Kidney (tissue), 14 donors: ENCODE results near the gene DRD2. TPM values are rescaled to one million over a fixed set of nuclear protein-coding genes. Genes with fewer than 3 reads are reported as not detected.

Experiments
- DNase-seq, 5 donors: peaks; one replicate each; pipeline ENCODE4 v3.0.0-alpha.2; 2013 to 2020
- FAIRE-seq: peaks from 2 replicates; lab custom pipeline; 2012; peaks lifted over from hg19 to GRCh38; lab: Jason Lieb, UNC
- H3K27ac ChIP-seq, 2 donors: one replicate each; pipeline ENCODE4 v1.7.0; 2013; ENCODE audit warnings: low read depth in 2 of 2, low read length in 2 of 2, inconsistent platforms in 1 of 2
- H3K27me3 ChIP-seq: one replicate; pipeline ENCODE4 v1.7.1; 2013; ENCODE audit warnings: low read length, inconsistent platforms; ENCODE audit not compliant: control insufficient read depth, insufficient read depth
- H3K36me3 ChIP-seq, 3 donors: one replicate each; pipeline versions ENCODE4 v1.7.0 to v1.7.1; 2013; ENCODE audit warnings: low read length in 3 of 3, control low read depth in 1 of 3, inconsistent platforms in 1 of 3; ENCODE audit not compliant: insufficient read depth in 3 of 3, control insufficient read depth in 2 of 3
- H3K4me1 ChIP-seq, 3 donors: one replicate each; pipeline versions ENCODE4 v1.7.0 to v1.7.1; 2013; ENCODE audit warnings: low read length in 3 of 3, inconsistent platforms in 1 of 3, low read depth in 1 of 3; ENCODE audit not compliant: control insufficient read depth in 2 of 3, insufficient read depth in 2 of 3
- H3K4me3 ChIP-seq, 3 donors: one replicate each; pipeline versions ENCODE4 v1.7.0 to v1.8.1; 2013; ENCODE audit warnings: low read length in 3 of 3, control low read depth in 1 of 3, inconsistent platforms in 1 of 3
- H3K9ac ChIP-seq, 3 donors: one replicate each; pipeline versions ENCODE4 v1.7.0 to v1.7.1; 2013; ENCODE audit warnings: low read length in 3 of 3, control low read depth in 1 of 3, inconsistent platforms in 1 of 3
- H3K9me3 ChIP-seq, 3 donors: one replicate each; pipeline versions ENCODE4 v1.7.0 to v1.7.1; 2013; ENCODE audit warnings: low read length in 3 of 3, control low read depth in 1 of 3, inconsistent platforms in 1 of 3; ENCODE audit not compliant: control insufficient read depth in 2 of 3, insufficient read depth in 1 of 3
- intact Hi-C: fragments of 100-400 bp; cut with DNase I; formaldehyde crosslinking; loops from one replicate; pipeline ENCODE4 v1.11.1; 2022
- polyA plus RNA-seq: library from polyadenylated mRNA; stranded (reverse); fragments of 350-450 nt; fragmentation: Illumina TruSeq; extraction: RNeasy Lipid Tissue Mini Kit (QIAGEN cat#74804); gene quantifications from one replicate; pipeline ENCODE4 v1.2.3, GENCODE V29; 2014; ENCODE audit warnings: low read depth, low replicate concordance; ENCODE audit not compliant: insufficient read depth
- total RNA-seq: library from RNA; stranded (reverse); fragmentation: NEBNext Ultra II Directional; extraction: Animal tissue kit (Norgen Biotek cat#: 25700); gene quantifications from one replicate; pipeline ENCODE4 v1.2.1, GENCODE V29; 2021
- TF ChIP-seq, protein P1 (sequence below): IDR thresholded peaks from 3 replicates; pipeline ENCODE4 v1.5.1; 2012; ENCODE audit warnings: mild to moderate bottlenecking, moderate library complexity, borderline replicate concordance; ENCODE audit not compliant: insufficient read depth; ENCODE audit errors: extremely low read depth
- donor health status: control.
- donor health status: control.
- donor health status: control.
- donor health status: control.
- donor health status: control.
- donor health status: DM: yes; HTN: yes; CAD: no.
- donor health status: Normal renal cell carcinoma (clear cell type).

The DRD2 gene
- total and polyA plus RNA-seq, 2 donors from 2014 or later, result 0.31 to 0.47 TPM

- H3K9ac ChIP-seq, result no peak overlapping the region
- H3K4me3 ChIP-seq, result no peak overlapping the region
- no peaks in the 10 kb centered on the region for H3K4me1 ChIP-seq
- DNase-seq (no peak), FAIRE-seq (no peak)
- no peaks in the 10 kb centered on the region for H3K9me3 ChIP-seq
- TF ChIP-seq, protein P1, sequence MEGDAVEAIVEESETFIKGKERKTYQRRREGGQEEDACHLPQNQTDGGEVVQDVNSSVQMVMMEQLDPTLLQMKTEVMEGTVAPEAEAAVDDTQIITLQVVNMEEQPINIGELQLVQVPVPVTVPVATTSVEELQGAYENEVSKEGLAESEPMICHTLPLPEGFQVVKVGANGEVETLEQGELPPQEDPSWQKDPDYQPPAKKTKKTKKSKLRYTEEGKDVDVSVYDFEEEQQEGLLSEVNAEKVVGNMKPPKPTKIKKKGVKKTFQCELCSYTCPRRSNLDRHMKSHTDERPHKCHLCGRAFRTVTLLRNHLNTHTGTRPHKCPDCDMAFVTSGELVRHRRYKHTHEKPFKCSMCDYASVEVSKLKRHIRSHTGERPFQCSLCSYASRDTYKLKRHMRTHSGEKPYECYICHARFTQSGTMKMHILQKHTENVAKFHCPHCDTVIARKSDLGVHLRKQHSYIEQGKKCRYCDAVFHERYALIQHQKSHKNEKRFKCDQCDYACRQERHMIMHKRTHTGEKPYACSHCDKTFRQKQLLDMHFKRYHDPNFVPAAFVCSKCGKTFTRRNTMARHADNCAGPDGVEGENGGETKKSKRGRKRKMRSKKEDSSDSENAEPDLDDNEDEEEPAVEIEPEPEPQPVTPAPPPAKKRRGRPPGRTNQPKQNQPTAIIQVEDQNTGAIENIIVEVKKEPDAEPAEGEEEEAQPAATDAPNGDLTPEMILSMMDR, result no peak
- peaks cover 0 to 18% (median 2%) of the 10 kb centered on the region in 3 donors for H3K36me3 ChIP-seq
- H3K27me3 ChIP-seq, result no peaks in the 10 kb centered on the region
- no peak overlapping the region for H3K27ac ChIP-seq
- intact Hi-C loops, result no loop called here
Measured at GRCh38 chr11:113372309-113372708, 102.9 kb downstream of the DRD2 start.

DNA sequence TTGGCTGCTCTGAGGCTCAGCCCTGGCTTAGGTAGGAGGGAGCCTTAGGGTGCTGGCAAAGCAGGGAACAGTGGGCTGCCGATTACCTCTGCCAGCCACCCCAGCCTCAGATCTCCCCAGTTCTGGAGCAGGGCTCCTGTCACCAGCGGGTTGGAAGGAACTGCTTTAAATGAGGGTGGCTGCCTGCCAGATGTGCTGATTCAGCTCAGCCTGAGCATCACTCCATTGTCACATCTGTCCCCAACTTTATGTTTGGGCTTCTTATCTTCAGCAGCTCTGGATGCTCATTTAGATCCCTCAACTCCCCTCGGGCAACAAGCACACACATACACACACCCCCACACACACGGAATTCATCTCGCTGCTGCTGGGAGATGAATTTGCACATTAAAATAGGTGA lies 104.6 kb downstream of the DRD2 start:
- FAIRE-seq (no peak), DNase-seq (no peak)
- H3K9ac ChIP-seq, result no peak overlapping the region
- H3K4me1 ChIP-seq, result no peaks in the 10 kb centered on the region
- H3K9me3 ChIP-seq, result no peaks in the 10 kb centered on the region
- no peak overlapping the region for H3K27ac ChIP-seq
- intact Hi-C loops, result no loop called here
- H3K36me3 ChIP-seq, result peaks cover 0 to 33% (median 2%) of the 10 kb centered on the region in 3 donors
- no peaks in the 10 kb centered on the region for H3K27me3 ChIP-seq
- TF ChIP-seq, protein P1, result no peak
- H3K4me3 ChIP-seq, result no peak overlapping the region

DNA sequence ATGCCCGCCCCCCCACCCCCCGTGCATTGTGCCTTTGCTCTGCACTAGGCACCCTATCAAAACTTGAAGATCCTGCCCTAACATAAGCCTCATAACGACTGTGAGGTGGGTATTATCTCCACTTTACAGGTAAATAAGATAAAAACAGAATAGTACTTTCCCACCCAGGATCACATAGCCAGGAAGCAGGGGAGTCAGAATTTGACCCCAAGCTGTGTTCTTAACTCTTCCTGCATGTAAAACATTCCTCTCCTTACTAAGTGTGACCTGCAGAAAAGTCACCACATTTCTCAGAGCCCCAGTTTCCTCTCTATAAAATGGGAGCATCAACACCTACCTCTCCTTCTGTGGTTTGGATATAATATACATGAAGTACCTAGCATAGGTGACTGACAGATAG lies 105.8 kb downstream of the DRD2 start:
- Histone ChIP-seq H3K9me3 (no peaks in the 10 kb centered on the region), H3K9ac (no peak overlapping the region), H3K4me3 (no peak overlapping the region), H3K27ac (no peak overlapping the region), H3K4me1 (no peaks in the 10 kb centered on the region), H3K27me3 (no peaks in the 10 kb centered on the region), H3K36me3 (peaks cover 0 to 40% (median 7%) of the 10 kb centered on the region in 3 donors)
- DNase-seq (no peak), FAIRE-seq (no peak)
- intact Hi-C loops, result no loop called here
- TF ChIP-seq, protein P1, result no peak

DNA sequence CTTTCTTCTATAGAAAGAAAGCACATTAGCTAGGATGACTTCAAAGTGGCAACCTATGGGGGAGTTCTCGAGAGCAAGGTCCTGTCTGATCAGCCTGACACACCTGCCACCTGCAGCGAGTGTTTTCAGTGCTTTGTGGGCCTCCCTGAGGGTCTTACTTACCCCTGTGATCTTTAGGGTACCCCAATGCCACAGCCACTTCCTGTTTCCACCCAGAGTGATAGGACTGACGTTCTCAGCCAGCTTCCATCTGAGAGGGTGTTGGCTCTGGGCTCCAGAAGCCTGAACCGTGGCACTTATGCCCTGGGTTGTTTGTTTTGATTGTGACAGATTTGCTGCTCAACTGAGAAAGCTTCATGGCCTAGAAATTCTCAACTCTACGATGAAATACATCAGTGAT lies 109.3 kb downstream of the DRD2 start:
- no peak for DNase-seq
- no peaks in the 10 kb centered on the region for H3K9me3 ChIP-seq
- no peaks in the 10 kb centered on the region for H3K27me3 ChIP-seq
- H3K4me3 ChIP-seq, result no peak overlapping the region
- peaks cover 0 to 57% (median 28%) of the 10 kb centered on the region in 3 donors for H3K36me3 ChIP-seq
- intact Hi-C loops, result no loop called here
- H3K9ac ChIP-seq, result no peak overlapping the region
- no peaks in the 10 kb centered on the region for H3K4me1 ChIP-seq
- no peak for FAIRE-seq
- H3K27ac ChIP-seq, result no peak overlapping the region
- TF ChIP-seq, protein P1, result no peak
